ENCODE measurements around the gene NMS. TPM values are rescaled to one million over a fixed set of nuclear protein-coding genes. Genes with fewer than 3 reads are reported as not detected.

The NMS gene
- total RNA-seq, 1 donor from 2014 or later: not detected

GRCh38 chr2:100425573-100426383 lies 44.5 kb upstream of the NMS start:
- Mint-ChIP-seq H3K27ac (ENCODE audit: unreplicated experiment) (no peak overlapping the region), H3K9me3 (ENCODE audit: unreplicated experiment) (no peaks in the 10 kb centered on the region), H3K27me3 (ENCODE audit: unreplicated experiment) (no peaks in the 10 kb centered on the region), H3K4me1 (ENCODE audit: unreplicated experiment) (no peaks in the 10 kb centered on the region), H3K36me3 (ENCODE audit: low read depth, unreplicated experiment) (no peaks in the 10 kb centered on the region), H3K4me3 (ENCODE audit: unreplicated experiment) (no peak overlapping the region)
- DNase-seq (ENCODE audit: low spot score): no peak
- TF ChIP-seq, protein P1, sequence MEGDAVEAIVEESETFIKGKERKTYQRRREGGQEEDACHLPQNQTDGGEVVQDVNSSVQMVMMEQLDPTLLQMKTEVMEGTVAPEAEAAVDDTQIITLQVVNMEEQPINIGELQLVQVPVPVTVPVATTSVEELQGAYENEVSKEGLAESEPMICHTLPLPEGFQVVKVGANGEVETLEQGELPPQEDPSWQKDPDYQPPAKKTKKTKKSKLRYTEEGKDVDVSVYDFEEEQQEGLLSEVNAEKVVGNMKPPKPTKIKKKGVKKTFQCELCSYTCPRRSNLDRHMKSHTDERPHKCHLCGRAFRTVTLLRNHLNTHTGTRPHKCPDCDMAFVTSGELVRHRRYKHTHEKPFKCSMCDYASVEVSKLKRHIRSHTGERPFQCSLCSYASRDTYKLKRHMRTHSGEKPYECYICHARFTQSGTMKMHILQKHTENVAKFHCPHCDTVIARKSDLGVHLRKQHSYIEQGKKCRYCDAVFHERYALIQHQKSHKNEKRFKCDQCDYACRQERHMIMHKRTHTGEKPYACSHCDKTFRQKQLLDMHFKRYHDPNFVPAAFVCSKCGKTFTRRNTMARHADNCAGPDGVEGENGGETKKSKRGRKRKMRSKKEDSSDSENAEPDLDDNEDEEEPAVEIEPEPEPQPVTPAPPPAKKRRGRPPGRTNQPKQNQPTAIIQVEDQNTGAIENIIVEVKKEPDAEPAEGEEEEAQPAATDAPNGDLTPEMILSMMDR (IDR thresholded peaks at IDR 0.05; ENCODE audit: unreplicated experiment): no peak

GRCh38 chr2:100426384-100426720 lies 43.9 kb upstream of the NMS start:
- Mint-ChIP-seq H3K36me3 (ENCODE audit: low read depth, unreplicated experiment) (no peaks in the 10 kb centered on the region), H3K27me3 (ENCODE audit: unreplicated experiment) (no peaks in the 10 kb centered on the region), H3K9me3 (ENCODE audit: unreplicated experiment) (no peaks in the 10 kb centered on the region), H3K4me1 (ENCODE audit: unreplicated experiment) (no peaks in the 10 kb centered on the region), H3K4me3 (ENCODE audit: unreplicated experiment) (no peak overlapping the region), H3K27ac (ENCODE audit: unreplicated experiment) (no peak overlapping the region)
- DNase-seq (ENCODE audit: low spot score): no peak
- TF ChIP-seq, protein P1 (IDR thresholded peaks at IDR 0.05; ENCODE audit: unreplicated experiment): no peak

GRCh38 chr2:100427111-100427510 lies 43.2 kb upstream of the NMS start:
- Mint-ChIP-seq H3K27me3 (ENCODE audit: unreplicated experiment) (no peaks in the 10 kb centered on the region), H3K4me1 (ENCODE audit: unreplicated experiment) (no peaks in the 10 kb centered on the region), H3K36me3 (ENCODE audit: low read depth, unreplicated experiment) (no peaks in the 10 kb centered on the region), H3K27ac (ENCODE audit: unreplicated experiment) (no peak overlapping the region), H3K4me3 (ENCODE audit: unreplicated experiment) (no peak overlapping the region), H3K9me3 (ENCODE audit: unreplicated experiment) (no peaks in the 10 kb centered on the region)
- no peak for DNase-seq (ENCODE audit: low spot score)
- TF ChIP-seq, protein P1 (IDR thresholded peaks at IDR 0.05; ENCODE audit: unreplicated experiment): no peak

DNA sequence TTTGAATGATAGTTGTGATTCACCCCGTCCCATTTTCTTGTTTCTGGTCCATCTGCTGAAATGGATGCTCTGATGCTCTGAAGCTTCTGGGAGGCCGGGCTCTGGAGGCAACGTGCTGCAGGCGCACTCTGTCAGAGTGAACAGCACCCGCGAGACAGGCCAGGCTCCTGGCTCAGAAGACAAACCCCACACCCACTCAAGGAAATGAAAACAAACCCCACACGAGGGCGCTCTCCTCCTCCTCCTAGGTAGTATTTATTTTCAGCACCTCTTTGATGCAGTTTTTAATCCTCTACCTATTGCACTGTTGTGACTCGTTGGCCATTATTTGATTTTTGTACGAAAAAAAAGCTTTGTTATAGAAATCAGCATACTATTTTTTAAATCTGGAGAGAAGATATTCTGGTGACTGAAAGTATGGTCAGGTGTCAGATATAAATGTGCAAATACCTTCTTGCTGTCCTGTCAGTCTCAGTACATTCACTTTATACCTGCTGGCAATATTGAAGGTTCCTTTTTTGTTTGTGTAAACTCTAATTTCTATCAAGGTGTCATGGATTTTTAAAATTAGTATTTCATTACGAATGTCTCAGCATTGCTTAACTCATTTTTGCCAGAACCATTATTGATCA lies 42.5 kb upstream of the NMS start:
- Mint-ChIP-seq H3K27ac (ENCODE audit: unreplicated experiment) (no peak overlapping the region), H3K9me3 (ENCODE audit: unreplicated experiment) (no peaks in the 10 kb centered on the region), H3K36me3 (ENCODE audit: low read depth, unreplicated experiment) (no peaks in the 10 kb centered on the region), H3K27me3 (ENCODE audit: unreplicated experiment) (no peaks in the 10 kb centered on the region), H3K4me3 (ENCODE audit: unreplicated experiment) (no peak overlapping the region), H3K4me1 (ENCODE audit: unreplicated experiment) (no peaks in the 10 kb centered on the region)
- DNase-seq (ENCODE audit: low spot score): peak; percentile 57
- TF ChIP-seq, protein P1 (IDR thresholded peaks at IDR 0.05; ENCODE audit: unreplicated experiment): peak; percentile 60

DNA sequence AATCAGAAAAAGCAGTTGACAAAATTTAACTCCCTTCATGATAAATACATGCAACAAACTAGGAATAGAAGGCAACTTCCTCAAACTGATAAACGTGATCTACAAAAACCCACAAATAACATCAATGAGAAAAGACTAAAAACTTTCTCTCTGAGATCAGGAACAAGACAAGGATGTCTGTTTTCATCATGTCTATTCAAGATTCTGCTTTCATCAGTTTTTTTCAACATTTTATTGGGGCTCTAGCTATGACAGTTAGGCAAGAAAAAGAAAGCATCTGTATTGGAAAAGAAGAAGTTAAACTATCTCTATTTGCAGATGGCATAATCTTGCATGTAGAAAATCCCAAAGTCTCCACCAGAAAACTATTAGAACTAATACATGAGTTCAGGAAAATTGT lies 40.6 kb upstream of the NMS start:
- Mint-ChIP-seq H3K27me3 (ENCODE audit: unreplicated experiment) (no peaks in the 10 kb centered on the region), H3K36me3 (ENCODE audit: low read depth, unreplicated experiment) (no peaks in the 10 kb centered on the region), H3K4me1 (ENCODE audit: unreplicated experiment) (no peaks in the 10 kb centered on the region), H3K27ac (ENCODE audit: unreplicated experiment) (no peak overlapping the region), H3K4me3 (ENCODE audit: unreplicated experiment) (no peak overlapping the region), H3K9me3 (ENCODE audit: unreplicated experiment) (no peaks in the 10 kb centered on the region)
- TF ChIP-seq, protein P1 (IDR thresholded peaks at IDR 0.05; ENCODE audit: unreplicated experiment): no peak
- no peak for DNase-seq (ENCODE audit: low spot score)

Measured in endothelial cell (in vitro differentiated cells).